ENCODE data around the gene UPF1. TPM values are rescaled to one million over a fixed set of nuclear protein-coding genes. Genes with fewer than 3 reads are reported as not detected.
A peak's percentile ranks its signal among the peaks of the same experiment; 100 is the strongest.

Gene UPF1
- polyA plus RNA-seq, 1 of the 3 experiments (the other 2 are of a cell fraction) = 33.3 TPM

DNA sequence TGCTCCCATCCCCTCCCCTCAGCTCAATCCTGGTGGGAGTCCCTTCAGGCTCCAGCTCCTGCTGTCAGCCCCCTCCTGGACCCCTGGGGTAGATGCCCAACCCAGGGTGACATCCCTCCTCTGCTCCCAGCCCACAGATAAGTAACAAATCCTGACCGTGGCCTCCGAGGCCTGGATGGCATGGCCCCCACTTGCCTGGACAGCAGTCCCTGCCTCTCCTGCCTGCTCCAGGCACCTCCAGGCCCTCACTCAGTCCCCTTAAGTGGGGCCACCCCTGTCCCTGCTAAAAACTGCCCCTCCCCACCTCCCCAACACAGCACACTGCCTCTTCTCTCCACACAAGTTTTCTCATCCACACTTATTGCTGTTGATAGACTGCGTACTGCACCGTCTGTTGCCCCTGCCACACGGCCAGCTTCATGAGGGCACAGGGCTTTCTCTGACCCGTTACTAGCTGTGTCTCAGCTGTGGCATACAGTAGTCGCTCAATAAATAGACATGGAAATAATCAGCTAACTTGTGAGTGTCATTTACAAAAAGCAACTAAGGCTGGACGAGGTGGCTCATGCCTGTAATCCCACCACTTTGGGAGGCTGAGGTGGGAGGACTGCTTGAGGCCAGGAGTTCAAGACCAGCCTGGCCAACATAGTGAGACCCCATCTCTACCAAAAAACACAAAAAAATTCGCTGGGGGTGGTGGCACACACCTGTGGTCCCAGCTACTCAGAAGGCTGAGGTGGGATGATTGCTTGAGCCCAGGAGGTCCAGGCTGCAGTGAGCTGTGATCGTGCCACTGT, 58.4 kb downstream of the UPF1 start (continued):
- TF ChIP-seq, protein P1, sequence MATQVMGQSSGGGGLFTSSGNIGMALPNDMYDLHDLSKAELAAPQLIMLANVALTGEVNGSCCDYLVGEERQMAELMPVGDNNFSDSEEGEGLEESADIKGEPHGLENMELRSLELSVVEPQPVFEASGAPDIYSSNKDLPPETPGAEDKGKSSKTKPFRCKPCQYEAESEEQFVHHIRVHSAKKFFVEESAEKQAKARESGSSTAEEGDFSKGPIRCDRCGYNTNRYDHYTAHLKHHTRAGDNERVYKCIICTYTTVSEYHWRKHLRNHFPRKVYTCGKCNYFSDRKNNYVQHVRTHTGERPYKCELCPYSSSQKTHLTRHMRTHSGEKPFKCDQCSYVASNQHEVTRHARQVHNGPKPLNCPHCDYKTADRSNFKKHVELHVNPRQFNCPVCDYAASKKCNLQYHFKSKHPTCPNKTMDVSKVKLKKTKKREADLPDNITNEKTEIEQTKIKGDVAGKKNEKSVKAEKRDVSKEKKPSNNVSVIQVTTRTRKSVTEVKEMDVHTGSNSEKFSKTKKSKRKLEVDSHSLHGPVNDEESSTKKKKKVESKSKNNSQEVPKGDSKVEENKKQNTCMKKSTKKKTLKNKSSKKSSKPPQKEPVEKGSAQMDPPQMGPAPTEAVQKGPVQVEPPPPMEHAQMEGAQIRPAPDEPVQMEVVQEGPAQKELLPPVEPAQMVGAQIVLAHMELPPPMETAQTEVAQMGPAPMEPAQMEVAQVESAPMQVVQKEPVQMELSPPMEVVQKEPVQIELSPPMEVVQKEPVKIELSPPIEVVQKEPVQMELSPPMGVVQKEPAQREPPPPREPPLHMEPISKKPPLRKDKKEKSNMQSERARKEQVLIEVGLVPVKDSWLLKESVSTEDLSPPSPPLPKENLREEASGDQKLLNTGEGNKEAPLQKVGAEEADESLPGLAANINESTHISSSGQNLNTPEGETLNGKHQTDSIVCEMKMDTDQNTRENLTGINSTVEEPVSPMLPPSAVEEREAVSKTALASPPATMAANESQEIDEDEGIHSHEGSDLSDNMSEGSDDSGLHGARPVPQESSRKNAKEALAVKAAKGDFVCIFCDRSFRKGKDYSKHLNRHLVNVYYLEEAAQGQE (IDR thresholded peaks at IDR 0.05; ENCODE audit: low read depth, low read length) = no peak

DNA sequence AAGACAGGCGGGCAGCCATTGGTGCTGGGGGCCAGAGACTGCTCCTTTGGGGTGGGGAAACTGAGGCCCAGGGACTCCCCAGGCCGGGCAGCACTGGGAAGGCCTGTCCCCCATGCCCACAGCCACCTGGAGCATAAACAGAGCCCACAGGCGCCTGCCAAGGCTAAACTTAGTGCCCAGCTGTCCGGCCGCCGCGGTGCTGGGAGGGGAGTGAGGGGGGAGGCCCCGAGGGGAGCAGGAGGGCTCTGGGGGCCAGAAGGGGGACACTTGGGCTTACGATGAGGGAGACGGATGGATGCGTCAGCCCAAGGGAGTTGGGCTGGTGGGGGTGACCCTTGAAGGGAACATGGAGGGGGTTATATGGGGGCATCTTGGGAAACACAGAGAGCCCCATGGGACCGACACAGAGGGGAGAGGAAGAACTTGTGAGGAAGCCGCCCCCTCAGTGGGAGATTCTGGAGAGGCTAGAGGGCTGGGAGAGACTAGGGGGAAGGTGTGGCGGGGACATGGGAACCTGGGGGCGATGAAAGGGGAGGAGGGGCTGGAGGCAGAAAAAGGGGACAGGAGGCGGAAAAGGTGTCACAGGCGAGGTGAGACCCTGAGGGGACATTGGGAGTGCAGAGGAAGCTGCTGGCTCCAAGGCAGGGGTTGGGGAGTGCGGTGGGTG, 62.0 kb downstream of the UPF1 start:
- Histone ChIP-seq H3K27me3 (ENCODE audit: insufficient read depth) (no peaks in the 10 kb centered on the region), H3K9me3 (no peaks in the 10 kb centered on the region), H3K36me3 (replicated peaks in 1 of 2; ENCODE audit: control insufficient read depth in 1 of 2, insufficient read depth in 2 of 2, low read length in 1 of 2) (no peaks in the 10 kb centered on the region), H3K27ac (ENCODE audit: low read depth in 2 of 2, low read length in 1 of 2) (no peak overlapping the region; a peak in 1 of 4 replicates), H3K4me3 (ENCODE audit: low read depth in 2 of 2, low read length in 1 of 2) (no peak overlapping the region; a peak in 1 of 4 replicates), H3K4me1 (ENCODE audit: control insufficient read depth in 1 of 2, insufficient read depth in 2 of 2, low read depth in 1 of 2, low read length in 1 of 2) (peaks cover 0 to 24% of the 10 kb centered on the region in 2 experiments; a peak in 1 of 4 replicates), H3F3A (replicated peaks; ENCODE audit: insufficient read depth) (peaks cover 9% of the 10 kb centered on the region), H3K9ac (no peak overlapping the region), H3K79me2 (ENCODE audit: insufficient read depth) (no peaks in the 10 kb centered on the region), H4K20me1 (ENCODE audit: insufficient read depth) (no peaks in the 10 kb centered on the region), H2AFZ (ENCODE audit: low read depth) (no peak overlapping the region), H3K4me2 (no peak overlapping the region), H3K9me2 (no peaks in the 10 kb centered on the region)
- TF ChIP-seq RCOR1 (IDR thresholded peaks at IDR 0.05; ENCODE audit: low read length) = no peak
- TF ChIP-seq, protein P2, sequence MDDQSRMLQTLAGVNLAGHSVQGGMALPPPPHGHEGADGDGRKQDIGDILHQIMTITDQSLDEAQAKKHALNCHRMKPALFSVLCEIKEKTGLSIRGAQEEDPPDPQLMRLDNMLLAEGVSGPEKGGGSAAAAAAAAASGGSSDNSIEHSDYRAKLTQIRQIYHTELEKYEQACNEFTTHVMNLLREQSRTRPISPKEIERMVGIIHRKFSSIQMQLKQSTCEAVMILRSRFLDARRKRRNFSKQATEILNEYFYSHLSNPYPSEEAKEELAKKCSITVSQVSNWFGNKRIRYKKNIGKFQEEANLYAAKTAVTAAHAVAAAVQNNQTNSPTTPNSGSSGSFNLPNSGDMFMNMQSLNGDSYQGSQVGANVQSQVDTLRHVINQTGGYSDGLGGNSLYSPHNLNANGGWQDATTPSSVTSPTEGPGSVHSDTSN (IDR thresholded peaks at IDR 0.05) = no peak
- TF ChIP-seq, protein P3, sequence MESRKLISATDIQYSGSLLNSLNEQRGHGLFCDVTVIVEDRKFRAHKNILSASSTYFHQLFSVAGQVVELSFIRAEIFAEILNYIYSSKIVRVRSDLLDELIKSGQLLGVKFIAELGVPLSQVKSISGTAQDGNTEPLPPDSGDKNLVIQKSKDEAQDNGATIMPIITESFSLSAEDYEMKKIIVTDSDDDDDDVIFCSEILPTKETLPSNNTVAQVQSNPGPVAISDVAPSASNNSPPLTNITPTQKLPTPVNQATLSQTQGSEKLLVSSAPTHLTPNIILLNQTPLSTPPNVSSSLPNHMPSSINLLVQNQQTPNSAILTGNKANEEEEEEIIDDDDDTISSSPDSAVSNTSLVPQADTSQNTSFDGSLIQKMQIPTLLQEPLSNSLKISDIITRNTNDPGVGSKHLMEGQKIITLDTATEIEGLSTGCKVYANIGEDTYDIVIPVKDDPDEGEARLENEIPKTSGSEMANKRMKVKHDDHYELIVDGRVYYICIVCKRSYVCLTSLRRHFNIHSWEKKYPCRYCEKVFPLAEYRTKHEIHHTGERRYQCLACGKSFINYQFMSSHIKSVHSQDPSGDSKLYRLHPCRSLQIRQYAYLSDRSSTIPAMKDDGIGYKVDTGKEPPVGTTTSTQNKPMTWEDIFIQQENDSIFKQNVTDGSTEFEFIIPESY (IDR thresholded peaks at IDR 0.05; ENCODE audit: borderline replicate concordance, low read depth) = no peak
- 59% methylated on average over 16 of the region's 18 CpGs for WGBS (ENCODE audit: low lambda C conversion rate)
- ChIA-PET CTCF (interaction anchor here (0.8 to 6.3 kb wide), 25 partner anchors 10 to 443 kb away, joined by 3 to 76 read pairs (median 5); partner anchors contain the start of genes COPE, DDX49 and REX1BD), POLR2A (interaction anchor here (1.2 to 1.6 kb wide), 2 partner anchors 25 to 93 kb away, joined by 3 to 4 read pairs; partner anchors contain the start of genes COPE and DDX49)
- DNase-seq = peak; percentile 53

Data from SK-N-SH (cell line).